ENCODE measurements around the gene MBOAT2.
A peak's percentile ranks its signal among the peaks of the same experiment; 100 is the strongest.

Gene MBOAT2

GRCh38 chr2:9015998-9016397 lies 12.5 kb upstream of the MBOAT2 start:
- DNase-seq: no peak

- DNase-seq: no peak
Measured at GRCh38 chr2:9013403-9013802, 9.9 kb upstream of the MBOAT2 start.

GRCh38 chr2:9010866-9011265 lies 7.4 kb upstream of the MBOAT2 start:
- no peak for DNase-seq

GRCh38 chr2:9008951-9009664 lies 5.6 kb upstream of the MBOAT2 start:
- DNase-seq: no peak

GRCh38 chr2:9006368-9006767 lies 2.9 kb upstream of the MBOAT2 start:
- no peak for DNase-seq

GRCh38 chr2:9004338-9005204 lies 1.1 kb upstream of the MBOAT2 start:
- DNase-seq: no peak

- no peak for DNase-seq
Measured at GRCh38 chr2:9003366-9003615, 193 bp downstream of the MBOAT2 start.

DNA sequence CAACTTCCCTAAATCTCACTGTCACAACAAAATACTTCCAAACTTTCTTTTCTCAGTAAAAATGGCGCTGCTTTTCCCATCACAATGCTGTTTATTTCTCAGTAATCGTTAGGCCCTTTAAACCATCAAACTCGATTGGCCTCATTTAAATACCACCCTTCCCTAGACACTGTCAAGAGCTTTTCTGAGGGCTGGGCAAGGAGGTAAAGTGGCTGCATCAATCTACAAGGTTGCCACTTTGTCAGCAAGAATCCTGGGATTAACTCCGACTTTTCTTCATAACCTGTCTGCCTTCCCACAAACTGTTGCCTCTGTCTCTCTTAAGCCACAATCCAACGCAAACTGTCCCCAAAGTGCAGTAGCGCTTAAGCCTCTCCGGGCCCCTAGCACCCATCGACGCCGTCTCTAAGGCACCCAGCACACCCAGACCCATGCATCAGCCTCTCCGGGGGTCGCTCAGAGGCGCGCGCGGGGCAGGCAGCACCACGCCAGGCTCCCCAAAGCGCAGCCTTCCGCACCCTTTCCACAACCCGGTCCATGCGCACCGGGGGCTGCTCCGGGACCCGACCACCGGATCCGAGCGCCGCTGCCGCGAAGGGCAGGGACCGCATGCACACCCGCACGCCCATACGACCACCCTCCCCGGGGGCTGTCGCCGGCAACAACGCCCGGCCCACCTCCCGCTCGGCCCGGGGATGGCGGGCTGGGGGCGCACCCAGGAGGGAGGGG lies 683 bp downstream of the MBOAT2 start:
- DNase-seq: peak; percentile 15

DNA sequence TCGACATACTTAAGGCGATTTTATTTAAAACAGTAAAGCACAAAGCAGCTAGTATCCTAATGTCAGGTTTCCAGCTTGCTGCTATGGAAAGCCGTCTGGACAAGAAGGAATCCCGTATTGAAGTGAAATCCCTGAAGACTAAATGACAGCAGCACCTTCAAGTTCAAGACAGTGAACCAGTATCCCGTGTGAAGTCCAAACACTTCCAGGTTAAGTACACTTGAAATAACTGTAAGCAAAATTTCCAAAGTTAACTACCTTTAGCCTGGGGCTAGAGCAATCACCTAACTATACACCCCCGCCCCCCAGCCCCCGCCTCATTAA lies 1.2 kb downstream of the MBOAT2 start:
- DNase-seq: no peak

DNA sequence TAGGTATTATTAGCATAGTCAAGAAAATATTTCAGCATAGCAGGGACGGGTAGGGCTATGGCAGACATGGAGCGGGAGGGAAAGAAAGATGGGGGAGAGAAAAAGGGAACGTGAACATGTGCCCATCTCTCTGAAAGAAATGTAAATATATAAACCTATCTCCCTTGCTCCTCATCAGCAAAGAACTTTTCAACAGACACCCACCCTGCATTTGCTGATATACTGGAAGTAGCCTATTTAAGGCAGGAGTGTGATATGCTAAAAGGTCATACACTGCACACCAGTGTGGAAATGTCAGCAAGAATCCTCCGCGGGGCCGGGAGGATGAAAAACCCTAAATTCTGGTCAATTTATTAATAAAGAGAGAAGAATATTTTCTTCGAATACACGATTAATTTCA lies 1.7 kb downstream of the MBOAT2 start:
- no peak for DNase-seq

- no peak for DNase-seq
Measured at GRCh38 chr2:9001229-9001628, 2.3 kb downstream of the MBOAT2 start.

DNA sequence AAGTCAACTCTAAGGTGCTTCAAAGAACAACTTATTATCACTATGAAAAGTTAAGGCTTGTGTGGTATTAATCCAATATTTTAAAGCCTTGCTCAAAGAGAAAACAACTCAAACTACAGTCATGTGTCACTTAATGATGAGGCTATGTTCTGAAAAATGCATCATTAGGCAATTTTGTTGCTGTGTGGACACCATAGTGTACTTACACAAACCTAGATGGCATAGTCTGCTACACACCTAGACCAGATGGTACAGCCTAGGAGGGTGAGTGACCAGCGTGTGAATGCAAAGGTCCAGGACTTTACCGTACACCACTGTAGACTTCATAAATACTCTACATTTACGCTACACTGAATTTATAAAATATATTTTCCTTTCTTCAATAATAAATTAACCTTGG lies 3.0 kb downstream of the MBOAT2 start:
- DNase-seq: no peak

GRCh38 chr2:8999797-9000196 lies 3.7 kb downstream of the MBOAT2 start:
- no peak for DNase-seq

DNA sequence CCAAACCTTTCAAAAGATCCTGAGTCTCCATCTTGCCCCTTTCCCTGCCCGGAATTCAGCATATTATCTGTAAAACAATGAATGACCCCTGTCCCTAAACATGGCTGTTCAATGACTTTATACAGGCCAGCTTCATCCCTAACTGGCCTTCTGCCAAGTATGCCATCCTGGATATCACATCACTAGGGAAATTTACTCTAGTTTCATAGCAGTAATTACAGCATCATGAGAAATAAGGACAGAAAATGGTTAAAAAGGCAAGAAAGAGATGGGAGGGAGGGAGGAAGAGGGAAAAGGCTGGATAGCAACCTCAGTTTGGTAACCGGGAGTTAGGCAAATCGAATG lies 4.4 kb downstream of the MBOAT2 start:
- no peak for DNase-seq

GRCh38 chr2:8998418-8999101 lies 4.9 kb downstream of the MBOAT2 start:
- no peak for DNase-seq

DNA sequence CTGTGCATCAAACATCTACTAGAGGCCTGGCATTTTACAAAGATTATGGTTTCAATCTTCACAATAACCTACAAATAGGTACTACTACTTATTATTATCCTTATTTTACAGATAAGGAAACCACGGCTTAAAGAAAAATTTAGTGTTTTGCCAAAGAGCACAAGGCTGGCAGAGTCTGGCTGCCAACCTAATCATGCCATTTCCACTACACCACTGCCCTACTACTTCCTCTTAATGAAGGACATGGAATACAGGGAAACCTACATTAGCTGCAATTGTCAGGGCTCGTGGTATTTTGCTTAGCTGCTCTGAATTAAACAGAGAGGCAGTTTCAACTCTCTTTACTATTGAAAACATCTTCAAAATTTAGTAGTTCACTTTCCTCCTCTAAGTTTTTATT lies 5.9 kb downstream of the MBOAT2 start:
- DNase-seq: no peak

GRCh38 chr2:8997108-8997507 lies 6.4 kb downstream of the MBOAT2 start:
- DNase-seq: no peak

DNA sequence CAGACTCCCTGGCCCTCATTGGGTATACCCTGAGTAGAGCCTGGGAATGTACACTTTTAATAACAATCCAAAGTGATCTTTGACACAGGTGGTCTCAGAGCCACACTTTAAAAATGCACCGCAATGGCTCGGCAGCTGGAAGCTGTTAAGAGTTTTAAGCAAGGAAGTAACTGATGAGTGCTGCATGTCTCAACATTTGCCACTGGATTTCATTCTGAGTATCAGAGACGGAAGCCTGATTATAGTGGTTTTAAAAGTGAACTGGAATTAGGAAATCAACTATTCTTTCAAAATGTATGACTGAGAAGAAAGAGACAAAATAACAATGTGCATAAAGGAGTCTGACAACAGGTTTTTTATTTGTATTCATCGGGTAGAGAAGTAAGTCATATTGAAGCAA lies 7.5 kb downstream of the MBOAT2 start:
- no peak for DNase-seq

GRCh38 chr2:8994386-8994785 lies 9.1 kb downstream of the MBOAT2 start:
- DNase-seq: no peak

DNA sequence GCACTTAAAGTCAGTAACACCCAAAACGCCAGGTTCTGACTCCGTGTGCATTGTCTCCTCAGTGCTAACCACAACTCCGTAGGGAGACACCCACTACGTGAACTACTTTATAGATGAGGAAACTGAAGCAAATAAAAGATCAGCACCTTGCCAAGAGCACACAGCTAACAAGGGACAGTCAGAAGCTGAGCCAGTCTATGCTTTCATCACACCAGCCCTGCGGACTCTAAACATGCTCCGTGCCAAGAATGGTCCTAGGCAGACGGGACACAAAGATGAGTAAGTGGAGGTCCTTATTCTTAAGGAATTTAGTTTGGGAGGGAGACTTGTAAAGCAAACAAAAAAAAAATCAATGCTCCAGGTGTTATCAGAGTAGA lies 9.6 kb downstream of the MBOAT2 start:
- DNase-seq: no peak

GRCh38 chr2:8993196-8993901 lies 10.1 kb downstream of the MBOAT2 start:
- no peak for DNase-seq

DNA sequence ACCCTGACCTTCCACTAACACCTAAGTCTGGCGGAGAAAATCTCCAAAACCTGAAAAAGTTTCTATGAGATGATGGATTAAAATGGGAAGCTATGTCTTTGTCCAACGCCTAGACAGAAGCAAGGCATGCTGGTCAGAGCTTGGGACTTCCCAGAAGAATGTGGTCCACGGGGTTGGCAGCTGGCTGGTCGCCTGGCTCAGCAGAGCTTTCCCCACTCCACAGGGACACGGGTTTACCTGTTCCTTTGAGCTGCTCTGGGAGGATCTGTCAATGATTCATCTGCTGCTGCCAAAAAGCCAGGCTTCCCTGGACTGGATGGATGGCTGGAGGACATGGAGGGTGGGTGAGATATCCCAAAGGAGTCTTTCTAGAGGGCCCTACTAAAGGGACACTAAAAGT lies 10.8 kb downstream of the MBOAT2 start:
- no peak for DNase-seq

DNA sequence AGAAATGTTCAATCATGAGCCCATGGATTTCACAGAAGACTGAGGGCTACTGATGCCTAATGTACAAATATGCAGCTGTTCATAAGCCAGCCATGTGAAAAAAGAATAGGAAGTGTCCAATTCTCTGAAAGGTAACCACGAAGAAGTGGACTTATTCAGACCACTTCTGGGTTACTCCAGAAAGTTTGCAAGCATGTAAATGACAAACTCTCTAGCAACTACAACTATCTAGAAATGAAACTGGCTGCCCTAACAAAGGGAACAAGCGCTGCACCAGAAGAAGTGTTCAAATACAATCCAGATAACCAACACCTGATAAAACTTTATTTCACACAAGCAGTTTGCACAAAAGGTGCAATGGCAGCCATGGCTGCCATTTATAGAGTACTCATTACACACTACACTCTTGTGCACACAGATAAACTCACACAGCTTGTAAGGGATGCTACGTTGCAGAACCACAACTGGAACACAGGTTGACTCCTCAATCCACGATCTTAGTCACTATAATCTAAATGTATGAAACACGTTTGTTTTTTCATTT lies 13.9 kb downstream of the MBOAT2 start:
- DNase-seq: no peak
